ENCODE data around the gene RAF1.

RAF1 gene

GRCh38 chr3:12541625-12542024, 122.3 kb downstream of the RAF1 start:
- H3K4me3 ChIP-seq (ENCODE audit: control insufficient read depth, low read depth, low read length), result no peak overlapping the region
- TF ChIP-seq CTCF (IDR thresholded peaks at IDR 0.05; ENCODE audit: control insufficient read depth, insufficient read depth, low read depth, low read length, missing control alignments), result peak; percentile 38
- DNase-seq (ENCODE audit: low read depth), result no peak

- DNase-seq (ENCODE audit: low read depth), result no peak
- H3K4me3 ChIP-seq (ENCODE audit: control insufficient read depth, low read depth, low read length), result no peak overlapping the region
- TF ChIP-seq CTCF (IDR thresholded peaks at IDR 0.05; ENCODE audit: control insufficient read depth, insufficient read depth, low read depth, low read length, missing control alignments), result peak; percentile 5
Observed at GRCh38 chr3:12536423-12536822, 127.5 kb downstream of the RAF1 start.
